ENCODE results near the gene SRBD1.
"Not testable (repeated sequence)": the region's sequence is repeated elsewhere in the genome, so short reads cannot be mapped to it uniquely, and the experiment has no call there.

The SRBD1 gene

DNA sequence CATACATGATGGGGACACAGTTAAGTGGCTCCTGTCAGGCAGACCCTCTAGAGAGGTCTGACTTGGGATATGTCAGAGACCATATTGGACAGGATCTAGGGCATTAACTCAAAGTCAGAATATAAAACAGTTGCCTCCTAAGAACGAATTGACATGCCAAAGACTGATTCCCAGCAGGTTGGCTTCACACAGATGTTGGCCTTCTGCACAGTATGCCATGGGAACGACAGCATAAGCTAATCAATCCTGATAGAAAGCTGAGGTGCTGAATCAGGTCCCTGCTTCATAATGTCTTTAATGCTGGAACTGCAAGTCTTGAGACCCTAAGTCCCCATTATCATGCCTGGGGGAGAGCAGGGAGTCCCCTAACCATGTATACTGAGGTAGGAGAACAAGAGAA, 165.1 kb downstream of the SRBD1 start:
- no peaks in the 10 kb centered on the region for H3K27me3 ChIP-seq (ENCODE audit: low read depth)
- DNase-seq (ENCODE audit: low spot score in 2 of 2), result no peak
- H3K4me3 ChIP-seq, result no peak overlapping the region
- no peaks in the 10 kb centered on the region for H3K36me3 ChIP-seq (replicated peaks)
- in situ Hi-C loops (cut with MboI; ENCODE audit: low sequenced_read_pairs), result no loop called here
- H3K9me3 ChIP-seq, result no peaks in the 10 kb centered on the region
- H3K4me1 ChIP-seq, result peaks cover 16% of the 10 kb centered on the region

DNA sequence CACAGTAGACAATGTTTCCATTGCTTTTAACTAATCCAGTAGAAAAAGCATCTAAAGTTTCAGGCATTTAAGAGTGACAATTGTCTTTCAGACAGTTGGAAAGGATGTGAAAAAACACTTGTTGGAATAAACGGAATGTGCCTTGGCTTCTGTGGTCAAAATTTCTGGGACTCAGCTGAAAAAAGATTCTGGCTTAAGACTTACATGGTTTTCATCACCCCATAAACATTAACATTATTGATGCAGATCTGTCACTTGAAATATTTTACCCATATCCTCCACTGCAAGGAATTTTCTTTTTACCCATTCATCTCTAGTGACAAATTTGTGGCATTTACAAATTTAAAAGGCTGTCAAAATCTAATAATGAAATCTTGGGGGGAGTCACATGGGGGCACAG, 166.0 kb downstream of the SRBD1 start:
- Histone ChIP-seq H3K4me3 (no peak overlapping the region), H3K4me1 (peaks cover 9% of the 10 kb centered on the region; the same call in 1 of the 2 replicates), H3K9me3 (no peaks in the 10 kb centered on the region), H3K36me3 (replicated peaks) (no peaks in the 10 kb centered on the region), H3K27me3 (ENCODE audit: low read depth) (no peaks in the 10 kb centered on the region)
- in situ Hi-C loops (cut with MboI; ENCODE audit: low sequenced_read_pairs), result no loop called here
- no peak for DNase-seq (ENCODE audit: low spot score in 2 of 2)

DNA sequence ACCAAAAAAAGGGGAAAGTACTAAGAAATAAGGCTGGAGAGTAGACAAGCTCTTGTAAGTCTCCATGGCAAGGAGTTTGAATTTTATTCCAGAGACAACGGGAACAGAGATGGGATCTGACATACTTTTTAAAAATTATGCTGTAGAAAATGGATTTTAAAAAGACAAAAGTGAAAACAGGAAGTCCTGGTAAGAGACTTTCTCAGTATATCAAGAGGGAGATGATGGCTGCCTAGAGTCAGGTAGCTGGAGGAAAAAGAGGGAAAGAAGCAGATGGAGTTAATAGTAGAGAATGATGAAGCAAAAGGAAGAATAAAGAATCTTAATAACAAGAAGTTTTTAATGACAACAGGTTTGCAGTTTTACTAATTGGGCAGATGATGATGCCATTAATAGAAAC, 168.1 kb downstream of the SRBD1 start:
- no peak overlapping the region for H3K4me3 ChIP-seq
- no peaks in the 10 kb centered on the region for H3K9me3 ChIP-seq
- no peaks in the 10 kb centered on the region for H3K27me3 ChIP-seq (ENCODE audit: low read depth)
- peaks cover 9% of the 10 kb centered on the region; the same call in 1 of the 2 replicates for H3K4me1 ChIP-seq
- in situ Hi-C loops (cut with MboI; ENCODE audit: low sequenced_read_pairs), result no loop called here
- H3K36me3 ChIP-seq (replicated peaks), result no peaks in the 10 kb centered on the region
- no peak for DNase-seq (ENCODE audit: low spot score in 2 of 2)

DNA sequence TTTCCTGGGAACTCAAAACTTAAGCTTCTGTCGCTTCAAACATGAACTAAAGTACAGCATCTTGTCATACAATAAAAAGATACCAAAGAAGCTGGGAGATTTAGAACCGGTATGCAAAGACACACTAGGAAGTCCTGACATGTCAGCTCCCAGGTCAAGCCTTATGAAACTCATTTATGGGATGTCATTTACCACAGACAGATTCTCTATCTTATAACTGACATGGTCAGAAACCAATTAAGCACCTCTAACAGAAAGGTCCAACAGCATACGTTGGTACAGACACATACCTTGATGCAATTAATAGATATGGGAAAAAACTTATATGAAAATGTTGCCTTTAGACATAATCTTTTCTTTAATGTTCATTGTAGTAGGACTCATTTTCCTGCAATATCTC, 169.0 kb downstream of the SRBD1 start:
- no peaks in the 10 kb centered on the region for H3K27me3 ChIP-seq (ENCODE audit: low read depth)
- no peaks in the 10 kb centered on the region for H3K36me3 ChIP-seq (replicated peaks)
- H3K9me3 ChIP-seq, result no peaks in the 10 kb centered on the region
- H3K4me3 ChIP-seq, result no peak overlapping the region
- H3K4me1 ChIP-seq, result peaks cover 9% of the 10 kb centered on the region; the same call in 1 of the 2 replicates
- DNase-seq (ENCODE audit: low spot score in 2 of 2), result no peak
- in situ Hi-C loops (cut with MboI; ENCODE audit: low sequenced_read_pairs), result no loop called here

DNA sequence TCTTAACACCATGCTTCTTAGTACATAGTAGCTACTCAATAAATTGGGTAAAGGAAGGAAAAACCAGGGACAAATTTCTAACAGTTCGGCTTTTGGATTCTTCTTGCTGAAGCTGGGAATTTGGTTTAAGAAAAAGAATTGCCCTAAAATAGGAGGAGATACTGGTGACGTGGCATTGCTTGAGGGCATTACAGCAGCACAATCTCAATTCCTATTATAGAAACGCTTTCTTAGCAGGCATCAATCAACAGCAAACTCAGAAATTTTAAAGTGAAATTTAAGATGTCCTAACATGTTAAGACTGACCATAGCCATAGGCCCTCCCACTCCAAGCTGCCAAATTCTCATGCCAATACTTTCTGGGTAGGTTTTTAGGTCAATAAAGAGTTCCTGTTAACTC, 169.5 kb downstream of the SRBD1 start:
- no peak for DNase-seq (ENCODE audit: low spot score in 2 of 2)
- peaks cover 9% of the 10 kb centered on the region; the same call in 1 of the 2 replicates for H3K4me1 ChIP-seq
- in situ Hi-C loops (cut with MboI; ENCODE audit: low sequenced_read_pairs), result no loop called here
- H3K9me3 ChIP-seq, result no peaks in the 10 kb centered on the region
- no peaks in the 10 kb centered on the region for H3K27me3 ChIP-seq (ENCODE audit: low read depth)
- no peak overlapping the region for H3K4me3 ChIP-seq
- H3K36me3 ChIP-seq (replicated peaks), result no peaks in the 10 kb centered on the region

DNA sequence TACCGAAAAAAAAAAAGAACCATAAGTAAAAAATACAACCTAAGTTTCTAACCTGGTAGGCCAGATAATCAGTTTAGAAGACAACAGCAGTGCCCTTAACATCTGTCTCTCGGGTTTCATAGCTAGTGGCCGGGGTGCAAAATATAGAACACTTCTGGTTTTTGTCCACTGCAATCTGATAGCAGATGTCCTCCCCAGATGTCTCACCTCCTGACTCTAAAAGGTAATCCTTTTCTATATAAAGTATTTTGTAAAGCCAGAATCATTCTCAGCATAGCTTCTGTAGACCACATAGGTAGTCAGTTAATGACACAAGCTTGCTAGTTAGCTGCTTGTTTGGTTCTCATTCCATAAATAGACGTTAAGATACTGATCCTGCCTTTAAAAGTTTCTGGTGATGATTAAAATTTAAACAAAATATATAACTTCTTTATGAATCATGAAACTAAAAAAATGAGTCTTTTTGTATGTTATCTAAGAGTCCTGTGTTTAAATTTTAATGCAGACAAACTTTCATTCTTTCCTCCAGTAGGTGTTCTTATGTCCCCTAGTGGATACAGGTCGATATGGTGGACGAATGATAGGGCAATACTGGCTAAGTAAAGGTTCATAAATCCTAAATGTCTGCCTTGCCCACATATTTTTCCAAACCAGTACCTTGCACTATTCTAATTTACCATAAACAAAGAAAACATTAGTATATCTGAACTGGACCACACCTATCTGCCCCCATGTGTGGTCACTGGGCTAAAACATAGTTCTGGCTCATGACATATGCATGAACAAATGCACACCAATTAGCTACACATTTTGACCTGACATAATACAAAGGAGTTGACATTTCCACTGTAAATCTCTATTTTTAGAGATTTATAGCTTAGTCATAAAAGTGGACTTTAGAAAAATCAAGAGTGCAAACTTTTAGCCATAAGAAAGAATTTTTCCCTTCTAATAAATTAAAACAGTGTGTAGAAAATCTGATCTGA, 171.0 kb downstream of the SRBD1 start:
- Histone ChIP-seq H3K27me3 (ENCODE audit: low read depth) (no peaks in the 10 kb centered on the region), H3K36me3 (replicated peaks) (no peaks in the 10 kb centered on the region), H3K4me1 (peaks cover 9% of the 10 kb centered on the region; the same call in 1 of the 2 replicates), H3K9me3 (no peaks in the 10 kb centered on the region), H3K4me3 (no peak overlapping the region)
- in situ Hi-C loops (cut with MboI; ENCODE audit: low sequenced_read_pairs), result no loop called here
- DNase-seq (ENCODE audit: low spot score in 2 of 2), result no peak

DNA sequence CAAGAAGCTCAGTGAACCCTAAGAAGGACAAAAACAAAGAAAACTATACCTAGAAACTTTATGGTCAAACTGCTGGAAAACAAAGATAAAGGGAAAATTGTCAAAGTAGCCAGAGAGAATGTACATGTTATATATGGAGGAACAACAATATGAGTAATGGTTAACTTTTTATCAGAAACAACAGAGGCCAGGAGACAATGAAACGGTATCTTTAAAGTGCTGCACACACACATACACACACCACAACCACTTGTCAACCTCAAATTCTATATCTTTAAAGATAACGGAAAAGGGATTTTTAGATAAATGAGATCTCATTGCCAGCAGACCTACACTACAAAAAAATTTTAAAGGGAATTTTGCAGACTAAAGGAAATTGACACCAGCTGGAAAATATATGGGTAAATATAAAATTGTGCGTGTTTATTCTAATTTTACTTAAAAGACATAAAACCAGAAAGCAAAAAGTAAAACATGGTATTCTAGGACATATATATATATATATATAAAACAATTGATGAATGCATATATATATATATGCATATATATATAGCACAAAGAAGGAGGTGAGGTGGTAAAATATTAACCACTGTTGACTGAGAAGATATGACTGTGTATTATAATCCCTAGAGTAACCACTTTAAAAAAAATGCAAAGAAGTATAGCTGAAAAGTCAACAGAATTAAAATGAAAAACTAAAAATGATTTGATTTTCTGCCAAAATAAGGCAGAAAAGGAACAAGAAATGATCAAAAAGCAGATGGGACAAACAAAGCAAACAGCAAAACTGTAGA, 172.0 kb downstream of the SRBD1 start:
- in situ Hi-C loops (cut with MboI; ENCODE audit: low sequenced_read_pairs), result no loop called here
- Histone ChIP-seq H3K27me3 (ENCODE audit: low read depth) (no peaks in the 10 kb centered on the region), H3K36me3 (replicated peaks) (no peaks in the 10 kb centered on the region), H3K4me1 (no peaks in the 10 kb centered on the region), H3K9me3 (no peaks in the 10 kb centered on the region), H3K4me3 (no peak overlapping the region)
- DNase-seq (ENCODE audit: low spot score in 2 of 2), result no peak

DNA sequence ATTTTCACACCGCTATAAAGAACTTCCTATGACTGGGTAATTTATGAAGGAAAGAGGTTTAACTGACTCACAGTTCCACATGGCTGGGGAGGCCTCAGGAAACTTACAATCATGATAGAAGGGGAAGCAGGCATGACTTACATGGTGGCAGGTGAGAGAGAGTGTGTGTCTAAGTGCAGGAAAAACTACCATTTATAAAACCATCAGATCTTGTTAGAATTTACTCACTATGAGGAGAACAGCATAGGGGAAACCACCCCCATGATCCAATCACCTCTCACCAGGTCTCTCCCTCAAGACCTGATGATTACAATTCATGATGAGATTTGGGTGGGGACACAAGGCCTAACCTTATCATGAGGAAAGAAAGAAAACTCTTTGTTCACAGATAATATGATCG, 174.6 kb downstream of the SRBD1 start:
- DNase-seq (ENCODE audit: low spot score in 2 of 2), result no peak
- in situ Hi-C loops (cut with MboI; ENCODE audit: low sequenced_read_pairs), result no loop called here
- H3K9me3 ChIP-seq, result no peaks in the 10 kb centered on the region
- no peaks in the 10 kb centered on the region for H3K27me3 ChIP-seq (ENCODE audit: low read depth)
- no peaks in the 10 kb centered on the region for H3K36me3 ChIP-seq (replicated peaks)
- H3K4me3 ChIP-seq, result no peak overlapping the region
- peaks cover 8% of the 10 kb centered on the region; the same call in 1 of the 2 replicates for H3K4me1 ChIP-seq

DNA sequence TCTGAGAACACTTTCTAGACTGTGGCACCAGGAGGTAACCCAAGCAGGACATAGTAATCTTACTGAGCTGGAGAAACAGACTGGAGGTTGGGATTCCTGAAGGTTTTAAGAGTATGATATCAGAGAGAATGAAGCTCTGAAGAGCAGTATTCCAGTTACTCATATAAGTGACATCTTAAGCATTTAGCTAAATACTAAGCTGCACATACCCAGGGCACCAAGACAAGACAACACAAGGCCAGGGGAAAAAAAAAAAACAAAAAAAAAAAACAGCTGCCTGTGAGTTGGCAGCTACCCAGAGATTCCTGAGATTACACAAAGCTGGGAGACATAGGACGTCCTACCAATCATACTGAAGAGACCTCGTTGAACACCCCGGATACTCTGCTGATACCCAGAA, 175.8 kb downstream of the SRBD1 start:
- Histone ChIP-seq H3K27me3 (ENCODE audit: low read depth) (no peaks in the 10 kb centered on the region), H3K9me3 (no peaks in the 10 kb centered on the region), H3K36me3 (replicated peaks) (no peaks in the 10 kb centered on the region), H3K4me3 (no peak overlapping the region), H3K4me1 (peaks cover 8% of the 10 kb centered on the region; the same call in 1 of the 2 replicates)
- no peak for DNase-seq (ENCODE audit: low spot score in 2 of 2)
- in situ Hi-C loops (cut with MboI; ENCODE audit: low sequenced_read_pairs), result no loop called here

DNA sequence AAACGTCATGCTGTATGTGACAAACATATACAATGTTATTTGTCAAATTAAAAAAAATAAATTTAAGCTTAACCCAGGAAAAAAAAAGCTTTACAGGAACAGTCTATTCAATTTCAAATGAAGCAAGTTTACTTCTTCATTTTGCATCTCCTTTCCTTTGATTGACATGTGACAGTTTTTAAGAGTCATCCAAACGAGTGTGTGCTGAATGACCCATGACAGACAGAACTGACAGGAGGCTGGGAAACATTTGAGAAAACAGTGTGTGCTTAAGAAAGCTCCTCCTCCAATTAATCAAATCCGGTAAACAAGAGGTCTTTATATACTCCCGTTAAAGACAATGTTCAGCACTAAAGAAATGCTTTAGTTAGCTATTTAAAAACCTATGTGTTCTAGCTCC, 177.7 kb downstream of the SRBD1 start:
- Histone ChIP-seq H3K36me3 (replicated peaks) (no peaks in the 10 kb centered on the region), H3K4me3 (no peak overlapping the region), H3K4me1 (peaks cover 8% of the 10 kb centered on the region; the same call in 1 of the 2 replicates), H3K9me3 (no peaks in the 10 kb centered on the region), H3K27me3 (ENCODE audit: low read depth) (no peaks in the 10 kb centered on the region)
- DNase-seq (ENCODE audit: low spot score in 2 of 2), result no peak
- in situ Hi-C loops (cut with MboI; ENCODE audit: low sequenced_read_pairs), result no loop called here

DNA sequence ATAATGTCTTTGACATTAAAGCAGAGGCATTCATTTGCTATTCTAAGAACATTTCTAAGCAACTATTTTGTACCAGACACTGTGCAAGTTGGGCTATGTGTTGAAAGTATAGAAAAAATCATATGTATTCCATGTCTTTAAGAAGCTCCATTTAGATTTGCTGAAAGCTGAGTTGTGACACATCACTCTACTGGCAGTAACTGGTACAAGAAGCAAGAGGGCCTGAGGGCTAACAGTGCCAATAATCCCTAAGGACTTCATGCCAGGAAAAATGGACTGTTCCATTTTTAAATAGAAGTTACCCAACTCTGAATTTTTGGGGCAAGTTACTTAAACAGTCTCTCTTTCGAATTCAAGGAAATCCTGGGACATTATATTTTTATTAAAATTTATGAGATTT, 178.7 kb downstream of the SRBD1 start:
- in situ Hi-C loops (cut with MboI; ENCODE audit: low sequenced_read_pairs), result no loop called here
- no peak for DNase-seq (ENCODE audit: low spot score in 2 of 2)
- no peak overlapping the region for H3K4me3 ChIP-seq
- no peaks in the 10 kb centered on the region for H3K36me3 ChIP-seq (replicated peaks)
- no peaks in the 10 kb centered on the region for H3K9me3 ChIP-seq
- peaks cover 8% of the 10 kb centered on the region; the same call in 1 of the 2 replicates for H3K4me1 ChIP-seq
- no peaks in the 10 kb centered on the region for H3K27me3 ChIP-seq (ENCODE audit: low read depth)

DNA sequence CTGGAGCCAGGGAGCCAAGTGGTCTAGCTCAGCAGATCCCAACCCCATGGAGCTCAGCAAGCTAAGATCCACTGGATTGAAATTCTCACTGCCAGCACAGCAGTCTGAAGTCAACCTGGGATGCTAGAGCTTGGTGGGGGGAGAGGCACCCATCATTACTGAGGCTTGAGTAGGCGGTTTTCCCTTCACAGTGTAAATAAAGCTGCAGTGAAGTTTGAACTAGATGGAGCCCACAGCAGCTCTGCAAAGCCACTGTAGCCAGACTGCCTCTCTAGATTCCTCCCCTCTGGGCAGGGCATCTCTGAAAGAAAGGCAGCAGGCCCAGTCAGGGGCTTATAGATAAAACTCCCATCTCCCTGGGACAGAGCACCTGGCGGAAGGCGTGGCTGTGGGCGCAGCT, 185.0 kb downstream of the SRBD1 start:
- H3K9me3 ChIP-seq; DNase-seq (ENCODE audit: low spot score in 2 of 2); H3K27me3 ChIP-seq (ENCODE audit: low read depth); H3K36me3 ChIP-seq (replicated peaks); H3K4me1 ChIP-seq; H3K4me3 ChIP-seq; in situ Hi-C loops (cut with MboI; ENCODE audit: low sequenced_read_pairs): not testable (repeated sequence)

DNA sequence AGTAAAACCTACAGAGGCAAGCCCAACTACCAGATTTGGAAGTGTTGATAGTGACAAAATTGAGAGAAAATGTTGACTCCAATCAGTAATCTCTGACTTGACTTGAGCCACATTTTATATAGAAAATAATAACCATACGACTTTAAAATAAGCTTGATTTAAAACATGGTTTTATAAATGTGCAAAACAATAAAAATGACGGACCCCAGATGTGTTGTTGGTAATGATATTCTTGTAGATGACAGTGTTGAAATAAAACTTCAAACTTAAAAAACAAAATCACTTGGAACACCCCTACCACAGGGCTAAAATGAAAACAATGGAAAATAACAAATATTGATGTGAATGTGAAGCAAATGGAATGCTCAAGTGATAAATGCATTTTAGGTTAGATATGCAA, 188.1 kb downstream of the SRBD1 start:
- Histone ChIP-seq H3K9me3 (no peaks in the 10 kb centered on the region), H3K4me3 (no peak overlapping the region), H3K27me3 (ENCODE audit: low read depth) (no peaks in the 10 kb centered on the region), H3K36me3 (replicated peaks) (no peaks in the 10 kb centered on the region), H3K4me1 (no peaks in the 10 kb centered on the region)
- DNase-seq (ENCODE audit: low spot score in 2 of 2), result no peak
- in situ Hi-C loops (cut with MboI; ENCODE audit: low sequenced_read_pairs), result no loop called here

DNA sequence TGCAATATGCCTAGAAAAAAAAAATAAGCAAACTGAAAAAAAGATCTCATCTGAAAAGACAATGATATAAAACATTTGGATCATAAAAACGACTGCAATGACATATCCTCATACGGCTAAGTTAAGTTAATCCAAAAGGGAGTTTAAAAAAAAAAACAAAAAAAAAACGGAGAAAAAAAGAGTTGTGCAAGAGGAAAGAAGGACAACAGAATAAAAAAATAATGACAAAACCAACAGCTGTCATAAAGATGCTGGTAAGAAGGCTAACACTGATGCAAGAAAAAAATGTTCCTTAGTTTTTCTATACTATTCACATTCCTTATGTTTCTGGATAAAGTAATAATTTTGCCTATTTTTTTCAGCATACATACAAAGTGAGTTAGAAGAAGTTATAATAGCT, 192.5 kb downstream of the SRBD1 start:
- Histone ChIP-seq H3K4me1 (peaks cover 5% of the 10 kb centered on the region; the same call in 1 of the 2 replicates), H3K27me3 (ENCODE audit: low read depth) (no peaks in the 10 kb centered on the region), H3K4me3 (no peak overlapping the region), H3K9me3 (no peaks in the 10 kb centered on the region), H3K36me3 (replicated peaks) (no peaks in the 10 kb centered on the region)
- in situ Hi-C loops (cut with MboI; ENCODE audit: low sequenced_read_pairs), result no loop called here
- no peak for DNase-seq (ENCODE audit: low spot score in 2 of 2)
